Measurements from ENCODE around the gene ZHX3.
A peak's percentile ranks its signal among the peaks of the same experiment; 100 is the strongest.

ZHX3 gene

GRCh38 chr20:41221614-41222218, 95.8 kb downstream of the ZHX3 start:
- DNase-seq = no peak

GRCh38 chr20:41219824-41220223, 97.7 kb downstream of the ZHX3 start:
- DNase-seq = no peak

- DNase-seq = no peak
Measured at GRCh38 chr20:41218466-41218865, 99.1 kb downstream of the ZHX3 start.

GRCh38 chr20:41217422-41217821, 100.1 kb downstream of the ZHX3 start:
- DNase-seq = no peak

- no peak for DNase-seq
Measured at GRCh38 chr20:41214666-41215065, 102.9 kb downstream of the ZHX3 start.

- no peak for DNase-seq
Measured at GRCh38 chr20:41214202-41214601, 103.3 kb downstream of the ZHX3 start.

GRCh38 chr20:41213150-41213820, 104.2 kb downstream of the ZHX3 start:
- no peak for DNase-seq

- DNase-seq = no peak
Measured at GRCh38 chr20:41205313-41205712, 112.2 kb downstream of the ZHX3 start.

- no peak for DNase-seq
Measured at GRCh38 chr20:41204304-41205265, 112.9 kb downstream of the ZHX3 start.

- no peak for DNase-seq
Measured at GRCh38 chr20:41203660-41204059, 113.9 kb downstream of the ZHX3 start.

GRCh38 chr20:41202426-41202825, 115.1 kb downstream of the ZHX3 start:
- DNase-seq = no peak

- no peak for DNase-seq
Measured at GRCh38 chr20:41201760-41202159, 115.8 kb downstream of the ZHX3 start.

GRCh38 chr20:41200446-41201202, 116.9 kb downstream of the ZHX3 start:
- no peak for DNase-seq

GRCh38 chr20:41198443-41198842, 119.1 kb downstream of the ZHX3 start:
- no peak for DNase-seq

GRCh38 chr20:41196653-41197225, 120.8 kb downstream of the ZHX3 start:
- peak; percentile 52 for DNase-seq

- DNase-seq = no peak
Measured at GRCh38 chr20:41192575-41192974, 125.0 kb downstream of the ZHX3 start.

- no peak for DNase-seq
Measured at GRCh38 chr20:41191562-41192500, 125.7 kb downstream of the ZHX3 start.

- DNase-seq = no peak
Measured at GRCh38 chr20:41187668-41188067, 129.9 kb downstream of the ZHX3 start.

- no peak for DNase-seq
Measured at GRCh38 chr20:41185013-41185757, 132.3 kb downstream of the ZHX3 start.

GRCh38 chr20:41183831-41184230, 133.7 kb downstream of the ZHX3 start:
- DNase-seq = no peak

GRCh38 chr20:41183391-41183790, 134.1 kb downstream of the ZHX3 start:
- DNase-seq = no peak
